ENCODE results near the gene ZNF691.

DNA sequence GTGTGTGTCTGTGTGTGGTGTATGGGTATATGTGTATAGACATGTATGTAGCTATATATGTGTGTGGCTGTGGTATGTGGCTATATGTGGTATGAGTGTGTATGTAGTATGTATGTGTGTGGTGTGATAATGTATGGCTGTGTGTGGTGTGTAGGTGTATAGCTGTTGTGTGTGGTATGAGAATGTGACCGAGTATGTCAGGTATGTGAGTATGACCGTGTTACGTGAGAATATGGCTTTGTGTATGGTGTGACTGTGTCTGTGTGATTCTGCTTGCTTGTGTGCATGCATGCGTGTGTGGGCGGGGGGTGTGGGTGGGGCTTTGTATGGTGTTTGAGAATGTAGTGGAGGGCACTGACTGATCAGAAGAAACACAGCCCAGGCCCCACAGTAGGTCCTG lies 3.5 kb downstream of the ZNF691 start:
- TF ChIP-seq BHLHE40 (IDR thresholded peaks at IDR 0.05; ENCODE audit: borderline replicate concordance), result no peak
- TF ChIP-seq SUZ12 (IDR thresholded peaks at IDR 0.05), result no peak
- TF ChIP-seq, protein P1, sequence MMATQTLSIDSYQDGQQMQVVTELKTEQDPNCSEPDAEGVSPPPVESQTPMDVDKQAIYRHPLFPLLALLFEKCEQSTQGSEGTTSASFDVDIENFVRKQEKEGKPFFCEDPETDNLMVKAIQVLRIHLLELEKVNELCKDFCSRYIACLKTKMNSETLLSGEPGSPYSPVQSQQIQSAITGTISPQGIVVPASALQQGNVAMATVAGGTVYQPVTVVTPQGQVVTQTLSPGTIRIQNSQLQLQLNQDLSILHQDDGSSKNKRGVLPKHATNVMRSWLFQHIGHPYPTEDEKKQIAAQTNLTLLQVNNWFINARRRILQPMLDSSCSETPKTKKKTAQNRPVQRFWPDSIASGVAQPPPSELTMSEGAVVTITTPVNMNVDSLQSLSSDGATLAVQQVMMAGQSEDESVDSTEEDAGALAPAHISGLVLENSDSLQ (IDR thresholded peaks at IDR 0.05), result no peak
- no peak for TF ChIP-seq TARDBP (IDR thresholded peaks at IDR 0.05)
- no peak for TF ChIP-seq ZNF384 (IDR thresholded peaks at IDR 0.05)
- TF ChIP-seq ARNT (IDR thresholded peaks at IDR 0.05), result no peak
- no peak for TF ChIP-seq NFRKB (IDR thresholded peaks at IDR 0.05)
- no peak for TF ChIP-seq HDGF (IDR thresholded peaks at IDR 0.05; ENCODE audit: borderline replicate concordance)
- TF ChIP-seq FOXK2 (IDR thresholded peaks at IDR 0.05), result no peak
